ENCODE results near the gene TLCD4. TPM values are rescaled to one million over a fixed set of nuclear protein-coding genes. Genes with fewer than 3 reads are reported as not detected.

TLCD4 gene
- total RNA-seq, 4 donors from 2014 or later, result 8.4 to 15.9 (median 9.3) TPM

DNA sequence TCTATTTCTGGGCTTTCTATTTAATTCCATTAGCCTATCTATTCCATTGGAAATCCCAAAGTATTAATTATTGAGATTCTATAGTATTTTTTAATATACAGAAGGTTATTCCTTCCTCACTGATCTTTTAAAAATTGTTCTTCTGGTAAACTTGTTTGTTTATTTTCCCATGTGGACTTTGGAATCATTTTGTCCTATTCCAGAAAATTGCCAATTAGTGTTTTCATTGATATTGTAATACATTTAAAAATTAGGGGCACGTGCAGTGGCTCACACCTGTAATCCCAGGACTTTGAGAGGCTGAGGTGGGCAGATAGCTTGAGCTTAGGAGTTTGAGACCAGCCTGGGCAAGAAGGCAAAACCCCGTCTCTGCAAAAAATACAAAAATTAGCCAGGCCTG, 8.4 kb upstream of the TLCD4 start:
- H3K4me1 ChIP-seq, result no peaks in the 10 kb centered on the region
- no peaks in the 10 kb centered on the region for H3K36me3 ChIP-seq
- H3K4me3 ChIP-seq, result no peak overlapping the region
- no peak overlapping the region for H3K27ac ChIP-seq (replicated peaks in 1 of 4)
- H3K9me3 ChIP-seq, result no peaks in the 10 kb centered on the region
- intact Hi-C loops (cut with DNase I), result no loop called here
- H3K27me3 ChIP-seq, result no peaks in the 10 kb centered on the region
- 97% methylated on average over 2 of the region's 2 CpGs for WGBS
- TF ChIP-seq, protein P1, sequence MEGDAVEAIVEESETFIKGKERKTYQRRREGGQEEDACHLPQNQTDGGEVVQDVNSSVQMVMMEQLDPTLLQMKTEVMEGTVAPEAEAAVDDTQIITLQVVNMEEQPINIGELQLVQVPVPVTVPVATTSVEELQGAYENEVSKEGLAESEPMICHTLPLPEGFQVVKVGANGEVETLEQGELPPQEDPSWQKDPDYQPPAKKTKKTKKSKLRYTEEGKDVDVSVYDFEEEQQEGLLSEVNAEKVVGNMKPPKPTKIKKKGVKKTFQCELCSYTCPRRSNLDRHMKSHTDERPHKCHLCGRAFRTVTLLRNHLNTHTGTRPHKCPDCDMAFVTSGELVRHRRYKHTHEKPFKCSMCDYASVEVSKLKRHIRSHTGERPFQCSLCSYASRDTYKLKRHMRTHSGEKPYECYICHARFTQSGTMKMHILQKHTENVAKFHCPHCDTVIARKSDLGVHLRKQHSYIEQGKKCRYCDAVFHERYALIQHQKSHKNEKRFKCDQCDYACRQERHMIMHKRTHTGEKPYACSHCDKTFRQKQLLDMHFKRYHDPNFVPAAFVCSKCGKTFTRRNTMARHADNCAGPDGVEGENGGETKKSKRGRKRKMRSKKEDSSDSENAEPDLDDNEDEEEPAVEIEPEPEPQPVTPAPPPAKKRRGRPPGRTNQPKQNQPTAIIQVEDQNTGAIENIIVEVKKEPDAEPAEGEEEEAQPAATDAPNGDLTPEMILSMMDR (IDR thresholded peaks at IDR 0.05), result no peak
- TF ChIP-seq POLR2AphosphoS5 (IDR thresholded peaks at IDR 0.05) (no peak), POLR2A (IDR thresholded peaks at IDR 0.05; ENCODE audit: low read depth) (no peak), EP300 (IDR thresholded peaks at IDR 0.05) (no peak)
- DNase-seq (ENCODE audit: extremely low spot score), result no peak

DNA sequence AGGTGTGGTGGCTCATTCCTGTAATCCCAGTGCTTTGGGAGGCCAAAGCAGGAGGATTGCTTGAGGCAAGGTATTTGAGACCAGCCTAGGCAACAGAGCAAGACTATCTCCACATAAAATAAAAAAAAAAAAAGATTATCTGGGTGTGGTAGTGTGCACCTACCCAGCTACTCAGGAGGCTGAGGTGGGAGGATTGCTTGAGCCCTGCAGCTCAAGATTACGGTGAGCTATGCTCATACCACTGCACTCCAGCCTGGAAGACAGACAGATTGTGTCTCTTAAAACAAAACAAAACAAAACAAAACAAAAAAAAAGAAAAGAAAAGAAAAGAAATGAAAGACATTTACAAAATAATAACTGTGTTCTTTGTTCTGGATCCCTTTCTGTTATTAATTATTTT, 6.1 kb upstream of the TLCD4 start:
- intact Hi-C loops (cut with DNase I), result no loop called here
- TF ChIP-seq, protein P1 (IDR thresholded peaks at IDR 0.05), result no peak
- TF ChIP-seq POLR2A (IDR thresholded peaks at IDR 0.05; ENCODE audit: low read depth), result no peak
- no peak for TF ChIP-seq POLR2AphosphoS5 (IDR thresholded peaks at IDR 0.05)
- no peak for TF ChIP-seq EP300 (IDR thresholded peaks at IDR 0.05)
- Histone ChIP-seq H3K9me3 (no peaks in the 10 kb centered on the region), H3K27me3 (no peaks in the 10 kb centered on the region), H3K4me3 (no peak overlapping the region), H3K4me1 (no peaks in the 10 kb centered on the region), H3K27ac (replicated peaks in 1 of 4) (no peak overlapping the region), H3K36me3 (no peaks in the 10 kb centered on the region)
- WGBS, result 80% methylated on average over 1 of the region's 1 CpG
- DNase-seq (ENCODE audit: extremely low spot score), result no peak

DNA sequence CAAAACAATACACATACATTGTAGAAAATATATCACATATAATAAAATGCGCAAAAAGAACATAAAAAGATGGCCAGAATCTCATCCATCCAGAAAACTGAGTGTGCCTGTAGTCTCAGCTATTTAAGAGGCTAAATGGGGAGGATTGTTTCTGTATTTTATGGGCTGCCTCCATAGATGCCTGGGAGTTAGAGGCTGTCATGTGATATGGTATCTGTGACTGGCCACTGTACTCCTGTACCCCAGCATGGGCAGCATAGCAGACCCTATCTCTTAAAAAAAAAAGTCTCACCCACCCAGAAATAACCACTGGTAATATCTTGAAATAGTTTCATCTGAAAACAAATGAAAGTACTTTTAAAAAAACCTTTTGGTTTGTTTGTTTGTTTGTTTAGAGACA, 3.5 kb upstream of the TLCD4 start:
- Histone ChIP-seq H3K4me1 (peaks cover under 1 to 18% (median 17%) of the 10 kb centered on the region in 4 donors), H3K9me3 (no peaks in the 10 kb centered on the region), H3K36me3 (no peaks in the 10 kb centered on the region), H3K27me3 (no peaks in the 10 kb centered on the region), H3K4me3 (no peak overlapping the region), H3K27ac (replicated peaks in 1 of 4) (no peak overlapping the region)
- no peak for DNase-seq (ENCODE audit: extremely low spot score)
- WGBS, result 97% methylated on average over 1 of the region's 1 CpG
- no peak for TF ChIP-seq POLR2A (IDR thresholded peaks at IDR 0.05; ENCODE audit: low read depth)
- no peak for TF ChIP-seq POLR2AphosphoS5 (IDR thresholded peaks at IDR 0.05)
- TF ChIP-seq, protein P1 (IDR thresholded peaks at IDR 0.05), result no peak
- TF ChIP-seq EP300 (IDR thresholded peaks at IDR 0.05), result no peak
- intact Hi-C loops (cut with DNase I), result no loop called here

DNA sequence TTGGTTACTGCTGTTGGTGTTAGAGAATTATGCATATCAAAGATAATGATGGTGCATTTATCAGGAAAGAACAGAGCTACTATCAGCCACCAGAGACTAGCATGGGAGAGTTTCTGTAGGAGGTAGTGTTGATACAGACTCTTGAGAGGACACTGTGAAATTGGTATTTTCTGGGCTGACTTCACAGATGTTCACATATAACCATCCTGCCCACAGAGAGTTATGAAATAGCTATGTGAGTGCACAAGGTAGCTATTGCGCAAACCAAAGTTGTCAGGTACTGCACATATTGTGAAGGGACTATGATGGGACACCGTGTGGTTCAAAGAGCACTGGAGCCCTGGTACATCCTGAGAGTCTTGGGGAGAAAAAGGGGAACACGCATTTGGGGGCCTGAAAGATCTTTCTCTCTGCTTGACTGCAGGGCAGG, 1.4 kb upstream of the TLCD4 start:
- no peaks in the 10 kb centered on the region for H3K36me3 ChIP-seq
- H3K27ac ChIP-seq (replicated peaks in 1 of 4), result no peak overlapping the region
- TF ChIP-seq EP300 (IDR thresholded peaks at IDR 0.05), result no peak
- TF ChIP-seq, protein P1 (IDR thresholded peaks at IDR 0.05), result no peak
- TF ChIP-seq POLR2A (IDR thresholded peaks at IDR 0.05; ENCODE audit: low read depth), result no peak
- TF ChIP-seq POLR2AphosphoS5 (IDR thresholded peaks at IDR 0.05), result no peak
- intact Hi-C loops (cut with DNase I), result loop anchor here (2.0 to 5.0 kb wide), 2 partner anchors 38 to 117 kb away; no protein-coding TSS in a partner anchor
- WGBS, result 84% methylated on average over 3 of the region's 3 CpGs
- DNase-seq (ENCODE audit: extremely low spot score), result no peak
- H3K4me3 ChIP-seq, result no peak overlapping the region
- H3K27me3 ChIP-seq, result no peaks in the 10 kb centered on the region
- no peaks in the 10 kb centered on the region for H3K9me3 ChIP-seq
- H3K4me1 ChIP-seq, result peaks cover 6 to 31% (median 23%) of the 10 kb centered on the region in 4 donors
